OCI-LY7 (cell line): ENCODE data around the gene LFNG.

Source experiments
- EZH2phosphoT487 ChIP-seq: fragments of 200-600 bp; sonication (generic); IDR thresholded peaks from 2 replicates; pipeline ENCODE4 v1.6.1; 2018; ENCODE audit warnings: low read depth, borderline replicate concordance, mild to moderate bottlenecking, mixed run types, antibody characterized with exemption, low read length, moderate library complexity, mixed read lengths
- TF ChIP-seq, protein P1 (sequence below): fragments of 200-600 bp; sonication (generic); conservative IDR thresholded peaks from 2 replicates; pipeline ENCODE4 v1.5.1; 2014; ENCODE audit warnings: mild to moderate bottlenecking, antibody characterized with exemption, low read length, moderate library complexity, mixed read lengths

DNA sequence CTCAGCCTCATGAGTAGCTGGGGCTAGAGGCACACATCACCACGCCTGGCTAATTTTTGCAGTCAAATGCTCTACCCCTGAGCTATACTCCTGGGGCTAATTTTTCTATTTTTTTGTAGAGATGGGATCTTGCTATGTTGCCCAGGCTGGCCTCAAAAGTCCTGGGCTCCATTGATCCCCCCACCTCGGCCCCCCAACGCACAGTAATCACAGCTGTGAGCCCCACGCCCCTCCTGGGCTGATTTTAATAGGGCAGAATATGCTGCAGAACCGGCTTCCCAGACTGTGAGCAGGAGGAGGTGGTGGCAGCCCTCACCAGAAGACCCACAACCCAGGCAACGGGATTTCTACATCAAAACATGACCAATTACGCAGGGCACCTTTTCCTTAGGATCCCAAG lies 20.6 kb downstream of the LFNG start:
- TF ChIP-seq, protein P1, sequence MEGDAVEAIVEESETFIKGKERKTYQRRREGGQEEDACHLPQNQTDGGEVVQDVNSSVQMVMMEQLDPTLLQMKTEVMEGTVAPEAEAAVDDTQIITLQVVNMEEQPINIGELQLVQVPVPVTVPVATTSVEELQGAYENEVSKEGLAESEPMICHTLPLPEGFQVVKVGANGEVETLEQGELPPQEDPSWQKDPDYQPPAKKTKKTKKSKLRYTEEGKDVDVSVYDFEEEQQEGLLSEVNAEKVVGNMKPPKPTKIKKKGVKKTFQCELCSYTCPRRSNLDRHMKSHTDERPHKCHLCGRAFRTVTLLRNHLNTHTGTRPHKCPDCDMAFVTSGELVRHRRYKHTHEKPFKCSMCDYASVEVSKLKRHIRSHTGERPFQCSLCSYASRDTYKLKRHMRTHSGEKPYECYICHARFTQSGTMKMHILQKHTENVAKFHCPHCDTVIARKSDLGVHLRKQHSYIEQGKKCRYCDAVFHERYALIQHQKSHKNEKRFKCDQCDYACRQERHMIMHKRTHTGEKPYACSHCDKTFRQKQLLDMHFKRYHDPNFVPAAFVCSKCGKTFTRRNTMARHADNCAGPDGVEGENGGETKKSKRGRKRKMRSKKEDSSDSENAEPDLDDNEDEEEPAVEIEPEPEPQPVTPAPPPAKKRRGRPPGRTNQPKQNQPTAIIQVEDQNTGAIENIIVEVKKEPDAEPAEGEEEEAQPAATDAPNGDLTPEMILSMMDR = no peak
- TF ChIP-seq EZH2phosphoT487 = no peak
